Measurements from ENCODE around the gene HECA.
"Not testable (repeated sequence)": the region's sequence is repeated elsewhere in the genome, so short reads cannot be mapped to it uniquely, and the experiment has no call there.

HECA gene

GRCh38 chr6:139135578-139136545, 982 bp downstream of the HECA start:
- ATAC-seq, result peak; percentile 25 to 50

- ATAC-seq, result no peak
Observed at GRCh38 chr6:139137706-139138105, 2.8 kb downstream of the HECA start.

GRCh38 chr6:139140854-139141253, 6.0 kb downstream of the HECA start:
- not testable (repeated sequence) for ATAC-seq

- no peak for ATAC-seq
Observed at GRCh38 chr6:139142262-139142661, 7.4 kb downstream of the HECA start.

- ATAC-seq, result no peak
Observed at GRCh38 chr6:139143111-139143510, 8.2 kb downstream of the HECA start.

GRCh38 chr6:139144490-139145085, 9.7 kb downstream of the HECA start:
- ATAC-seq, result no peak

- ATAC-seq, result peak; percentile 19 to 22
Observed at GRCh38 chr6:139145661-139146060, 10.8 kb downstream of the HECA start.

- peak; percentile 84 for ATAC-seq
Observed at GRCh38 chr6:139146317-139146726, 11.4 kb downstream of the HECA start.

GRCh38 chr6:139147628-139148027, 12.7 kb downstream of the HECA start:
- no peak for ATAC-seq

- no peak for ATAC-seq
Observed at GRCh38 chr6:139148557-139149235, 13.8 kb downstream of the HECA start.

GRCh38 chr6:139149383-139149782, 14.5 kb downstream of the HECA start:
- no peak for ATAC-seq

GRCh38 chr6:139150920-139151319, 16.0 kb downstream of the HECA start:
- no peak for ATAC-seq

- peak; percentile 3 to 4 for ATAC-seq
Observed at GRCh38 chr6:139151425-139152087, 16.7 kb downstream of the HECA start.

GRCh38 chr6:139152088-139152891, 17.4 kb downstream of the HECA start:
- ATAC-seq, result peak; percentile 71 to 76

GRCh38 chr6:139152892-139153271, 18.0 kb downstream of the HECA start:
- peak; percentile 31 to 44 for ATAC-seq

GRCh38 chr6:139153855-139154254, 19.0 kb downstream of the HECA start:
- peak; percentile 55 to 59 for ATAC-seq

- ATAC-seq, result peak; percentile 16 to 17
Observed at GRCh38 chr6:139154881-139155547, 20.1 kb downstream of the HECA start.

- ATAC-seq, result no peak
Observed at GRCh38 chr6:139156102-139156501, 21.2 kb downstream of the HECA start.

GRCh38 chr6:139156551-139156950, 21.7 kb downstream of the HECA start:
- no peak for ATAC-seq

GRCh38 chr6:139157086-139157485, 22.2 kb downstream of the HECA start:
- not testable (repeated sequence) for ATAC-seq

- no peak for ATAC-seq
Observed at GRCh38 chr6:139159016-139159415, 24.1 kb downstream of the HECA start.

Data from activated CD4-positive, CD25-positive, alpha-beta regulatory T cell treated with anti-CD3 and anti-CD28 coated beads, Interleukin-2, amount 50 U/mL, for 24 hours (primary cell).